Measurements from ENCODE around the gene APPBP2.
"Not testable (repeated sequence)": the region's sequence is repeated elsewhere in the genome, so short reads cannot be mapped to it uniquely, and the experiment has no call there.

The APPBP2 gene

DNA sequence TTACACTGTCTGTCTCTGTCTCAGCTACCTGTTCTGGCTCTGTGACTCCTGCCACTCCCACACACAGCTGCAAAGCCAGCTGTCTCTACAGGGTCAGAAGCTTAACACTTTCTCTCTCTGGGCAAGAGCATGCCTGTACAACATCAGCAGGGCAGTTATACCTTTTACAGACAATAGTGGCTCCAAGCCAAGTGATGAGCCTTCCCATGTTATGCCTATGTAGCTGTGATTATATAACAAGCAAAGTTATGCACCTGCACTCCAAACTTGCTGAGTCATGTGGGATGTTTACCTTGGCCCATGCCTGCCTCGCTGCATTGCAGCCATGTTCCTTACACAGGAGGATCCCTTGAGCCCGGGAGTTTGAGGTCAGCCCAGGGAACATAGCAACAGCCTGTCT, 31.8 kb upstream of the APPBP2 start:
- TF ChIP-seq, protein P1, sequence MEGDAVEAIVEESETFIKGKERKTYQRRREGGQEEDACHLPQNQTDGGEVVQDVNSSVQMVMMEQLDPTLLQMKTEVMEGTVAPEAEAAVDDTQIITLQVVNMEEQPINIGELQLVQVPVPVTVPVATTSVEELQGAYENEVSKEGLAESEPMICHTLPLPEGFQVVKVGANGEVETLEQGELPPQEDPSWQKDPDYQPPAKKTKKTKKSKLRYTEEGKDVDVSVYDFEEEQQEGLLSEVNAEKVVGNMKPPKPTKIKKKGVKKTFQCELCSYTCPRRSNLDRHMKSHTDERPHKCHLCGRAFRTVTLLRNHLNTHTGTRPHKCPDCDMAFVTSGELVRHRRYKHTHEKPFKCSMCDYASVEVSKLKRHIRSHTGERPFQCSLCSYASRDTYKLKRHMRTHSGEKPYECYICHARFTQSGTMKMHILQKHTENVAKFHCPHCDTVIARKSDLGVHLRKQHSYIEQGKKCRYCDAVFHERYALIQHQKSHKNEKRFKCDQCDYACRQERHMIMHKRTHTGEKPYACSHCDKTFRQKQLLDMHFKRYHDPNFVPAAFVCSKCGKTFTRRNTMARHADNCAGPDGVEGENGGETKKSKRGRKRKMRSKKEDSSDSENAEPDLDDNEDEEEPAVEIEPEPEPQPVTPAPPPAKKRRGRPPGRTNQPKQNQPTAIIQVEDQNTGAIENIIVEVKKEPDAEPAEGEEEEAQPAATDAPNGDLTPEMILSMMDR (conservative IDR thresholded peaks at IDR 0.05; ENCODE audit: low read depth, low read length), result no peak

DNA sequence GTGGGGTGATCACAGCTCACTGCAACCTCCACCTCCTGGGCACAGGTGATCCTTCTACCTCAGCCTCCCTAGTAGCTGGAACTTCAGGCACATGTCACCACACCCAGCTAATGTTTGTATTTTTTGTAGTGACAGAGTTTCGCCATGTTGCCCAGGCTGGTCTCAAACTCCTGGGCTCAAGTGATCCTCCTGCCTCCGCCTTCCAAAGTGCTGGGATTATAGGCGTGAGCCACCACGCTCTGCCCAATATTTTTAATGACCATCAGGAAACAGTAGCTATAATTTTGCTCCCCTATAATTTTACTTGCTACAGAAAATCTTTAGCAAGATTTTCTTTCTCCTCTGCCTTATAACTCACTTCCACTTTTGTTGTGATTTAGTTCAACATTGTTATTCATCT, 29.7 kb upstream of the APPBP2 start:
- Histone ChIP-seq H3K4me3 (IDR thresholded peaks at IDR 0.05; ENCODE audit: insufficient read depth, low read depth, low read length) (no peak overlapping the region), H4K20me1 (ENCODE audit: insufficient read depth) (no peaks in the 10 kb centered on the region), H3K9ac (no peak overlapping the region), H3K79me2 (ENCODE audit: insufficient read depth, low read depth) (no peaks in the 10 kb centered on the region), H3K36me3 (ENCODE audit: insufficient read depth) (no peaks in the 10 kb centered on the region), H3K27me3 (ENCODE audit: insufficient read depth, low read depth) (no peaks in the 10 kb centered on the region), H3K4me1 (ENCODE audit: low read depth, poor library complexity, severe bottlenecking) (no peaks in the 10 kb centered on the region), H3K27ac (no peak overlapping the region), H3K4me2 (no peak overlapping the region), H2AFZ (ENCODE audit: low read depth) (no peak overlapping the region)
- TF ChIP-seq, protein P1 (conservative IDR thresholded peaks at IDR 0.05; ENCODE audit: low read depth, low read length), result no peak

More for the DNA sequence above, 31.8 kb upstream of the APPBP2 start:
- H3K4me2 ChIP-seq, result no peak overlapping the region
- H3K27me3 ChIP-seq (ENCODE audit: insufficient read depth, low read depth), result no peaks in the 10 kb centered on the region
- H3K36me3 ChIP-seq (ENCODE audit: insufficient read depth), result no peaks in the 10 kb centered on the region
- H3K79me2 ChIP-seq (ENCODE audit: insufficient read depth, low read depth), result no peaks in the 10 kb centered on the region
- no peaks in the 10 kb centered on the region for H3K4me1 ChIP-seq (ENCODE audit: low read depth, poor library complexity, severe bottlenecking)
- no peak overlapping the region for H3K27ac ChIP-seq
- no peak overlapping the region for H2AFZ ChIP-seq (ENCODE audit: low read depth)
- no peaks in the 10 kb centered on the region for H4K20me1 ChIP-seq (ENCODE audit: insufficient read depth)
- no peak overlapping the region for H3K9ac ChIP-seq
- no peak overlapping the region for H3K4me3 ChIP-seq (IDR thresholded peaks at IDR 0.05; ENCODE audit: insufficient read depth, low read depth, low read length)

DNA sequence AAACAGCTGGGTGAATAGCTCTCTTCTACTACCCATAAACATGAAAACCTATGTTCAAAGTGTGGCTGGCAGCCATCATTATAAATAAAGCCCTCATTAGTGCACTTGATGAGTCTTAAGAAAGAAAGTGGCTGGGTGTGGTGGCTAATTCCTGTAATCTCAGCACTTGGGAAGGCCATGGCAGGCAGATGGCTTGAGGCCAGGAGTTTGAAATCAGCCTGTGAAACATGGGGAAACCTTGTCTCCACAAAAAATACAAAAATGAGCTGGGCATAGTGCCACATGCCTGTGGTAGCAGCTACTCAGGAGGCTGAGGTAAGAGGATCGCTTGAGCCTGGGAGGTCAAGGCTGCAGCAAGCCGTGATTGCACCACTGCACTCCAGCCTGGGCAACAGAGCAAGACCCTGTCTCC, 28.3 kb upstream of the APPBP2 start:
- no peaks in the 10 kb centered on the region for H3K4me1 ChIP-seq (ENCODE audit: low read depth, poor library complexity, severe bottlenecking)
- no peak overlapping the region for H3K4me2 ChIP-seq
- no peak overlapping the region for H3K9ac ChIP-seq
- no peaks in the 10 kb centered on the region for H3K36me3 ChIP-seq (ENCODE audit: insufficient read depth)
- H4K20me1 ChIP-seq (ENCODE audit: insufficient read depth), result no peaks in the 10 kb centered on the region
- no peak overlapping the region for H3K4me3 ChIP-seq (IDR thresholded peaks at IDR 0.05; ENCODE audit: insufficient read depth, low read depth, low read length)
- no peak overlapping the region for H2AFZ ChIP-seq (ENCODE audit: low read depth)
- no peaks in the 10 kb centered on the region for H3K27me3 ChIP-seq (ENCODE audit: insufficient read depth, low read depth)
- TF ChIP-seq, protein P1 (conservative IDR thresholded peaks at IDR 0.05; ENCODE audit: low read depth, low read length), result no peak
- H3K79me2 ChIP-seq (ENCODE audit: insufficient read depth, low read depth), result no peaks in the 10 kb centered on the region
- no peak overlapping the region for H3K27ac ChIP-seq

DNA sequence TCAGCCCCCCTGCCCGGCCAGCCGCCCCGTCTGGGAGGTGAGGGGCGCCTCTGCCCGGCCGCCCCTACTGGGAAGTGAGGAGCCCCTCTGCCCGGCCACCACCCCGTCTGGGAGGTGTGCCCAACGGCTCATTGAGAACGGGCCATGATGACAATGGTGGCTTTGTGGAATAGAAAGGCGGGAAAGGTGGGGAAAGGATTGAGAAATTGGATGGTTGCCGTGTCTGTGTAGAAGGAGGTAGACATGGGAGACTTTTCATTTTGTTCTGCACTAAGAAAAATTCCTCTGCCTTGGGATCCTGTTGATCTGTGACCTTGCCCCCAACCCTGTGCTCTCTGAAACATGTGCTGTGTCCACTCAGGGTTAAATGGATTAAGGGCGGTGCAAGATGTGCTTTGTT, 26.2 kb upstream of the APPBP2 start:
- not testable (repeated sequence) for H3K36me3 ChIP-seq (ENCODE audit: insufficient read depth); H3K4me3 ChIP-seq (IDR thresholded peaks at IDR 0.05; ENCODE audit: insufficient read depth, low read depth, low read length); H3K27ac ChIP-seq; H3K4me2 ChIP-seq; H3K27me3 ChIP-seq (ENCODE audit: insufficient read depth, low read depth); H3K4me1 ChIP-seq (ENCODE audit: low read depth, poor library complexity, severe bottlenecking); H3K79me2 ChIP-seq (ENCODE audit: insufficient read depth, low read depth); H3K9ac ChIP-seq; H4K20me1 ChIP-seq (ENCODE audit: insufficient read depth); H2AFZ ChIP-seq (ENCODE audit: low read depth)

DNA sequence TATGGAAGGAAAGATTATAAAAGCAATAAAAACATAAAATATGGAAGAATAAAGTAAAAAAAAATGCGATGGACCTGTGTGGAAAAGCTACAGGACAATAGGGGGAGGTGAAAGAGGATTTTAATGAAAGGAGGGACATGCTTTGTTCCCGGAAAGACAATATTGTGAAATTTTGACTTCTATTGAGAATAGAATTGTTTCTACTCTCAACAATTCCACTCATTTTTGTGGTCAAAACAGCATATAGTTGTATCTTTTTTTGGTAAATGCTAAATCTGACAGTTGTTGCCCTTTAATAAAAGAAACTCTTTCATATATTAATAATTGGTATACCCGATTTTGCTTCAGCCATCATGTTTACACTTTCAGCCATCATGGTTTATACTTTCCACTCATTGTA, 22.9 kb upstream of the APPBP2 start:
- Histone ChIP-seq H3K27ac (no peak overlapping the region), H3K4me3 (IDR thresholded peaks at IDR 0.05; ENCODE audit: insufficient read depth, low read depth, low read length) (no peak overlapping the region), H2AFZ (ENCODE audit: low read depth) (no peak overlapping the region), H3K36me3 (ENCODE audit: insufficient read depth) (no peaks in the 10 kb centered on the region), H3K4me2 (no peak overlapping the region), H3K9ac (no peak overlapping the region), H3K4me1 (ENCODE audit: low read depth, poor library complexity, severe bottlenecking) (no peaks in the 10 kb centered on the region), H4K20me1 (ENCODE audit: insufficient read depth) (no peaks in the 10 kb centered on the region), H3K27me3 (ENCODE audit: insufficient read depth, low read depth) (no peaks in the 10 kb centered on the region), H3K79me2 (ENCODE audit: insufficient read depth, low read depth) (no peaks in the 10 kb centered on the region)
- TF ChIP-seq, protein P1 (conservative IDR thresholded peaks at IDR 0.05; ENCODE audit: low read depth, low read length), result no peak

Data from KMS-11 (cell line).